ENCODE measurements around the gene CPNE4.

Gene CPNE4

DNA sequence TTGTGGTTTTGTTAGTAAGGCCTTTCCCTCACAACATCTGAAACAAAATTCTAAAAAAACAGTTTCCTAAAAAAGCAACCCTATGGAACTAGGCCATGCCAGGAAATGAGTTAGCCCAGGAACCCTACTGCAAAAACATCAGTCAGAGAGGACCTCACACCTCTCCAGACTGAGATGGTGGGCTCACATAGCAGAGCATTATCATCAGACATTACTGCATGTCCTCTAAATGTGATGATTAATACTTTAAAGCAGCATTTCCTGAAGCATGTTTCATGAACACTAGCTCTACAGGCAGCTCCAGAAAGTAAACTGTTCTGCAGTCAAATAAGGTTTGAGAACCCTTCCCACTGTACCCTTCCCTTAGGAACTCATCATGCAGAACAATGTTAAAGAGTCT is 299.7 kb downstream of the CPNE4 start:
- no peaks in the 10 kb centered on the region for H3K27me3 ChIP-seq
- peaks cover 14% of the 10 kb centered on the region; the same call in 1 of the 2 replicates for H3K4me1 ChIP-seq
- H3K9ac ChIP-seq, result no peak overlapping the region
- 0 out of 2 replicates have a peak overlapping the region, but pooled peaks have one; percentile 8 for H3K4me2 ChIP-seq
- H3K27ac ChIP-seq, result no peak overlapping the region
- no peaks in the 10 kb centered on the region for H3K9me3 ChIP-seq
- no peak overlapping the region for H3K4me3 ChIP-seq
- no peaks in the 10 kb centered on the region for H3K36me3 ChIP-seq
- no peaks in the 10 kb centered on the region for H4K20me1 ChIP-seq
- TF ChIP-seq Cebpa-rat (IDR thresholded peaks at IDR 0.05), result no peak

DNA sequence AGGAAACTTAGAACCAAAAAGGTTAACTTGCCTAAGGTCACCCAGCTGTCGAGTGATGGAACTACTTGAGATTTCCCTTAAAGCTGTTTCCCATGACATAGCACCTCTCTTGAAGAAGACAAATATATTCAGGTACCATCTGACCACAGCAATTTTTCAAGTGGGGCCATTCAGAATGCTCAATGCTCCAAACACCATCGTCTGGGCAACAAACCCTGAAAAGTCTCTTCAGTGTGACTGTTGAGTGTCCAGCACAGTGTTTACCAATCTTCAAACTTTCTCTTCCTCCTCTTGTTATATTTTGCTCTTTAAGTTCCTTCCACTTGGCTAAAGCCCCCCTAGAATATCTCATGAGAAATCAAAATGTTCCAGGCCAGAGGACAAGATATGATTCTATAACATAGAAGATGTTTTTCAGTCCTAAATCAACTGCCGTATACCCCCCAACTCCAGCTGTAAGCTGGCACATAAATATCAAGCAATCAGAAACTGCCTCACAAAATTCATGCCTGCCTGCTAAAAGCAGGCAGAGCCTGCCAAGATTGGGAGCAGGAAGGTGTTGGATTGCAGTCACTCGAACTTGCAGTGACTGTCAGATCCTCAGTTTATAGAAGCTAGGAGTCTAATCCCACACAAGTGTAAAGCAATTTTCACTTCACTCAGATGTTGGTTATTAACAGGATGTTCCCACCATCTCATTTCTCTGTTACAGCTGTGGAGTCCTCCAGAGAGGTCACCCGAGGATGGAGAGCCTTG is 301.6 kb downstream of the CPNE4 start:
- no peak for TF ChIP-seq Cebpa-rat (IDR thresholded peaks at IDR 0.05)
- Histone ChIP-seq H3K4me1 (peaks cover 14% of the 10 kb centered on the region; the same call in 1 of the 2 replicates), H3K4me3 (no peak overlapping the region)

DNA sequence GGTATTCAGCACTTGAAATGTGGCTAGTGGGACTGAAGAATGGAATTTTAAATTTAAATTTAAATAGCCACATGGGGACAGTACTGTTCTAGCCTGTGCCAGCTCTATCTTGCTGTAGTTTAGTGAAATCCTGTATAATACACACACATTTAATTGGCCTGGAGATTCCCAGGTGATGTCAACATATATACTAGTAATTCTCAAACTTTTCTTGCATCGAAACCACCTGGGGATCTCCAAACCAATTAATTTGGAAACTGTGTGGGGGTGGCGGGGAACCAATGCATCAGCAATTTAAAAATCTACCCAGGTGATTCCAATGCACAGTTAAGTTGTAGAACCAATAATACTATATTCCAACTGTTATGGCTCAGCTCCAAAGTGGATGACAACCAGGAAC is 303.1 kb downstream of the CPNE4 start:
- Histone ChIP-seq H3K4me2 (no peak overlapping the region), H3K36me3 (no peaks in the 10 kb centered on the region)

More for the DNA sequence above, 301.6 kb downstream of the CPNE4 start:
- no peaks in the 10 kb centered on the region for H3K9me3 ChIP-seq
- H3K9ac ChIP-seq, result no peak overlapping the region
- no peak overlapping the region for H3K4me2 ChIP-seq
- no peak overlapping the region for H3K27ac ChIP-seq
- no peaks in the 10 kb centered on the region for H3K36me3 ChIP-seq
- H3K27me3 ChIP-seq, result no peaks in the 10 kb centered on the region
- H4K20me1 ChIP-seq, result no peaks in the 10 kb centered on the region

GRCh38 chr3:131730581-131730980 is 304.2 kb downstream of the CPNE4 start:
- TF ChIP-seq Cebpa-rat (IDR thresholded peaks at IDR 0.05), result no peak
- Histone ChIP-seq H3K4me2 (no peak overlapping the region), H4K20me1 (no peaks in the 10 kb centered on the region), H3K36me3 (no peaks in the 10 kb centered on the region), H3K27me3 (no peaks in the 10 kb centered on the region), H3K9me3 (no peaks in the 10 kb centered on the region), H3K9ac (no peak overlapping the region), H3K4me3 (no peak overlapping the region), H3K27ac (no peak overlapping the region), H3K4me1 (peaks cover 14% of the 10 kb centered on the region; the same call in 1 of the 2 replicates)

More for the DNA sequence above, 303.1 kb downstream of the CPNE4 start:
- Histone ChIP-seq H3K27me3 (no peaks in the 10 kb centered on the region), H3K9ac (no peak overlapping the region), H3K4me3 (no peak overlapping the region), H3K9me3 (no peaks in the 10 kb centered on the region), H4K20me1 (no peaks in the 10 kb centered on the region), H3K4me1 (peaks cover 14% of the 10 kb centered on the region; the same call in 1 of the 2 replicates), H3K27ac (no peak overlapping the region)
- TF ChIP-seq Cebpa-rat (IDR thresholded peaks at IDR 0.05), result no peak

- H3K27ac ChIP-seq, result no peak overlapping the region
- no peak overlapping the region for H3K4me2 ChIP-seq
- H3K9ac ChIP-seq, result no peak overlapping the region
- H3K36me3 ChIP-seq, result no peaks in the 10 kb centered on the region
- peaks cover 8% of the 10 kb centered on the region; the same call in 1 of the 2 replicates for H3K4me1 ChIP-seq
- no peak for TF ChIP-seq Cebpa-rat (IDR thresholded peaks at IDR 0.05)
- no peaks in the 10 kb centered on the region for H3K27me3 ChIP-seq
- H3K4me3 ChIP-seq, result no peak overlapping the region
- H4K20me1 ChIP-seq, result no peaks in the 10 kb centered on the region
- H3K9me3 ChIP-seq, result no peaks in the 10 kb centered on the region
Measured at GRCh38 chr3:131729643-131730017, 305.2 kb downstream of the CPNE4 start.

- Histone ChIP-seq H4K20me1 (no peaks in the 10 kb centered on the region), H3K4me3 (no peak overlapping the region), H3K4me2 (no peak overlapping the region), H3K36me3 (no peaks in the 10 kb centered on the region), H3K27me3 (no peaks in the 10 kb centered on the region), H3K9me3 (no peaks in the 10 kb centered on the region), H3K4me1 (peaks cover 7% of the 10 kb centered on the region; the same call in 1 of the 2 replicates), H3K9ac (no peak overlapping the region), H3K27ac (no peak overlapping the region)
- no peak for TF ChIP-seq Cebpa-rat (IDR thresholded peaks at IDR 0.05)
Measured at GRCh38 chr3:131728898-131729642, 305.7 kb downstream of the CPNE4 start.

GRCh38 chr3:131725414-131725813 is 309.4 kb downstream of the CPNE4 start:
- H4K20me1 ChIP-seq, result no peaks in the 10 kb centered on the region
- H3K9ac ChIP-seq, result no peak overlapping the region
- no peaks in the 10 kb centered on the region for H3K36me3 ChIP-seq
- H3K4me3 ChIP-seq, result no peak overlapping the region
- no peaks in the 10 kb centered on the region for H3K4me1 ChIP-seq
- no peak for TF ChIP-seq Cebpa-rat (IDR thresholded peaks at IDR 0.05)
- no peak overlapping the region for H3K4me2 ChIP-seq
- no peaks in the 10 kb centered on the region for H3K9me3 ChIP-seq
- H3K27me3 ChIP-seq, result no peaks in the 10 kb centered on the region
- H3K27ac ChIP-seq, result no peak overlapping the region

GRCh38 chr3:131723343-131723742 is 311.5 kb downstream of the CPNE4 start:
- TF ChIP-seq Cebpa-rat (IDR thresholded peaks at IDR 0.05), result no peak
- H3K27me3 ChIP-seq, result no peaks in the 10 kb centered on the region
- no peak overlapping the region for H3K9ac ChIP-seq
- no peaks in the 10 kb centered on the region for H3K9me3 ChIP-seq
- no peak overlapping the region for H3K27ac ChIP-seq
- no peaks in the 10 kb centered on the region for H3K4me1 ChIP-seq
- H4K20me1 ChIP-seq, result no peaks in the 10 kb centered on the region
- H3K4me3 ChIP-seq, result no peak overlapping the region
- H3K36me3 ChIP-seq, result no peaks in the 10 kb centered on the region
- no peak overlapping the region for H3K4me2 ChIP-seq

DNA sequence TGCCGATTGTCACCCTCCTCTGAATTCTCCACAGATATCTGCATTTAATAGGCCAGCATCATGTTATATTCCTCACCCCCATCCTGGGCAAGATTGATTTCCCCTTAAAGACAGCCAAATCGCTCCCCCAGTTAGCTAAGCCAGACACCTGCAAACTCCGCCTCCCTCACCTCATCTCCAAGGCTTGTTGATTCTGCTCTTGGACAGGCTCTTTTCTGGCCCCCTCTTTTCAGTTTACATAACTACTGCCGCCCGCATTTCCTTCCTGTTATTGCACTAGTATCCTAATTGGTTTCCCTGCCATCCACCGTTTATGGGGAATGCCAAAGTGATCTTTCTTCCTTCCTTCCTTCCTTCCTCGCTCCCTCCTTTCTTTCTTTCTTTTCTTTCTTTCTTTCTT is 317.3 kb downstream of the CPNE4 start:
- Histone ChIP-seq H3K27ac (no peak overlapping the region), H3K9ac (no peak overlapping the region), H3K4me1 (no peaks in the 10 kb centered on the region), H3K4me2 (no peak overlapping the region), H3K36me3 (no peaks in the 10 kb centered on the region), H3K9me3 (no peaks in the 10 kb centered on the region), H3K4me3 (no peak overlapping the region), H4K20me1 (no peaks in the 10 kb centered on the region), H3K27me3 (no peaks in the 10 kb centered on the region)
- no peak for TF ChIP-seq Cebpa-rat (IDR thresholded peaks at IDR 0.05)

DNA sequence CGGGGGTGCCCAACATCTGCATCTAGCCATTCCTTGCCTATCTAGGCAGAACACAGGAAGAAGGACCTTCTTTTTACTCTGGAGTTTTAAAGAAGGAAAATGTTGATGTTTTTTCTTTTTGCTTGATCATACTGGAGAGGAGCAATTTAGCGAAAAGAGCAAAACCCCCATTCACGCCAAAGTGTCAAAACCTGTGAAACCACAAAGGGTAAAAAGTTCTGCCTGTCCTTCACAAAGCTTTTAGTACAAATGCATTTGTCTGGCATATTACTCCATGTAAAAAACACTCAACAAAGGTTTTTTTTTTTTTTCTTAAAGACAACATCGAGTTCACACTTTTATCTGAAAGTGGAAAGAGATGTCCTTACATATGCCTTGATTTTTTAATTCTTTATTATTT is 317.9 kb downstream of the CPNE4 start:
- Histone ChIP-seq H3K36me3 (no peaks in the 10 kb centered on the region), H3K4me2 (no peak overlapping the region), H3K27me3 (no peaks in the 10 kb centered on the region), H3K4me3 (no peak overlapping the region), H3K9me3 (no peaks in the 10 kb centered on the region), H4K20me1 (no peaks in the 10 kb centered on the region), H3K27ac (no peak overlapping the region), H3K4me1 (peaks cover 2% of the 10 kb centered on the region), H3K9ac (no peak overlapping the region)
- TF ChIP-seq Cebpa-rat (IDR thresholded peaks at IDR 0.05), result no peak
